NCI-H187 (cell line): ENCODE results near the gene FOXR2.

Experiments used
- DNase-seq, 2 experiments: peaks; one replicate each; lab custom pipeline; 2025; lab: John Stamatoyannopoulos, UW

FOXR2 gene, protein sequence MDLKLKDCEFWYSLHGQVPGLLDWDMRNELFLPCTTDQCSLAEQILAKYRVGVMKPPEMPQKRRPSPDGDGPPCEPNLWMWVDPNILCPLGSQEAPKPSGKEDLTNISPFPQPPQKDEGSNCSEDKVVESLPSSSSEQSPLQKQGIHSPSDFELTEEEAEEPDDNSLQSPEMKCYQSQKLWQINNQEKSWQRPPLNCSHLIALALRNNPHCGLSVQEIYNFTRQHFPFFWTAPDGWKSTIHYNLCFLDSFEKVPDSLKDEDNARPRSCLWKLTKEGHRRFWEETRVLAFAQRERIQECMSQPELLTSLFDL

GRCh38 chrX:55623100-55623499 is at the start of gene FOXR2:
TSS of gene FOXR2 (plus strand) at chrX:55623400. CDS start at chrX:55623712, 312 bp downstream.
- DNase-seq, result no peak

GRCh38 chrX:55579115-55579514 is 44.1 kb upstream of the FOXR2 start:
- no peak for DNase-seq

GRCh38 chrX:55582447-55582846 is 40.8 kb upstream of the FOXR2 start:
- no peak for DNase-seq

- DNase-seq, result no peak
Observed at GRCh38 chrX:55593296-55593695, 29.9 kb upstream of the FOXR2 start.

GRCh38 chrX:55593756-55594257 is 29.4 kb upstream of the FOXR2 start:
- DNase-seq, result no peak

DNA sequence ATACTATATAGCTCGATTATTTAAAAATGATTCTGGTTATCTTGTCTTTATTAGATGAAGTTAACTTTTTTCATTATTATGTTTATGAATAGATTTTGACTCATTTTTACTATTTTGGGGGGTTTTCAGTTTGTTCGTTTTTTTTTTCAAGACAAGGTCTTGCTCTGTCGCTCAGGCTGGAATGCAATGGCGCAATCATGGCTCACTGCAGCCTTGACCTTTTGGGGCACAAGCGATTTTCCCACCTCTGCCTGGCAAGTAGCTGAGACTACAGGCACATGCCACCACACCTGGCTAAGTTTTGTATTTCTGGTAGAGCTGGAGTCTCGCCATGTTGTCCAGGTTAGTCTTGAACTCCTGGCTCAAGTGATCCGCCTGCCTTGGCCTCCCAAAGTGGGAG is 24.9 kb upstream of the FOXR2 start:
- no peak for DNase-seq

DNA sequence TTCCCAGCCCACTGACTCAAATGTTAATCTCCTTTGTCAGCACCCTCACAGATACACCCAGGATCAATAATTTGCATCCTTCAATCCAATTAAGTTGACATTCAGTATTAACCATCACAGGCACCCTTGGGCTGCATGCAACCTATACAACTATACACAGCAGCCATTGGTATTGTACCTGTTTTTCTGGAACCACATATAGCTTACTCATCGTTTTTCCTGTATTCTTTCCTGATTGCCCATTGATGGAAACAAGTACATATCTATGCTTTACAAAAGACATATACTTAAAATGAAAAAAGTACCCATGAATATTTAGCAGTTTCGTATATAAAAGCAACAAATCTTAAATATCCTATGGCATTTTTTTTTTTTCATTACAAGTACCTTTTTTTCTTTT is 3.7 kb upstream of the FOXR2 start:
- DNase-seq, result no peak

GRCh38 chrX:55624403-55624802 is 1.2 kb downstream of the FOXR2 start:
- DNase-seq, result no peak

- DNase-seq, result no peak
Observed at GRCh38 chrX:55636109-55636508, 12.9 kb downstream of the FOXR2 start.

DNA sequence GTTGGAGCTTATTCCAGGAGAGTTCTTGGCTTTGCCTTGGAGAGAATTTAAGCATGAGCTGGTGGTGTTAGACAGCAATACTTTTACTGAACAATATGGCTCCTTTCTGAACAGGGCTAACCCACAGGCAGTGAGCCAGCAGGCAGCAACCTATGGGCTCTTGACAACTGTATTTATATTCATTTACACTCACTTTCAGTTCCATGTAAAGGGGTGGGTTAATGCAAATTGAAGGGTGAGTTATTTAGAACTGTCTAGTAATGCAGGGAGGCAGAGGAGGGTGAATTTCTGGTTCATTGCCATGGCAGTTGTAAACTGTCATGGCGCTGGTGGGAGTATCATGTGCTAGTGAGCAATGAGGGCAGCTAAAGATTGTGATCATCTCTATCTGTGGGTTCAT is 15.7 kb downstream of the FOXR2 start:
- no peak for DNase-seq

DNA sequence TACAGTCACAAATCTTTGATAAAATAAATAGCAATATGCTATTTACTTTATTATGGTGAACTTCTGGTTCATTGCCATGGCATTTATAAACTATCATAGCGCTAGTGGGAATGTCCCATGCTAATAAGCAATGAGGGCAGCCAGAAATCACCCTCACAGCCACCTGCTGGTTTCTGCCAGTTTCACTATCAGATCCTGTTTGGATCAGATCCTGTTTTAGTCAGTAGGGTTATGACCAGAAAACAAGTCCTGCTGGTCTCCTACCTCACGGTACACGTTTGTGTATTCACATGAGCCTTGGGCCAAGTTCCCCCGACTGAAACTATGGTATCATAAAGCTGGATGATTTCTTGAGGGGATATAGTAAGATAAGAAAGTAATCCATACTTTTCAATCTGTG is 17.7 kb downstream of the FOXR2 start:
- no peak for DNase-seq

DNA sequence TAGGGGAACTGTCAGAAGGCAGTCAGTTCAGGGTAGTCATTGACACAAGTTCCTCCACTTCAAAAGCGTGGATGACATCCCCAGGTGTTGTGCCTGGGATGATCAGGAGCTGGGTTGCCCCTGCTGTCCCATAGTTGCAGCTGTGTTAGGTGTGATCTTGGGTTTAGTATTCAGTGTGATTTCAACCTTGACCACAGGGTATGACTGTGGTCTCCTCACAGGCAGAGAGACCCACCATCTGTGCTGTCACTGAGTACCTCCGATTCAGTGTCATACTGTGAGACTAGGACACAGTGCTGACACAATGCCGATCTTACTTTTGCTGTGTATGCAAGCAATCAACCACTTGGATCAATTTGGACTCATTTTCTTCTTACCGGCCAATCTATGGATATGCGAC is 25.2 kb downstream of the FOXR2 start:
- no peak for DNase-seq

DNA sequence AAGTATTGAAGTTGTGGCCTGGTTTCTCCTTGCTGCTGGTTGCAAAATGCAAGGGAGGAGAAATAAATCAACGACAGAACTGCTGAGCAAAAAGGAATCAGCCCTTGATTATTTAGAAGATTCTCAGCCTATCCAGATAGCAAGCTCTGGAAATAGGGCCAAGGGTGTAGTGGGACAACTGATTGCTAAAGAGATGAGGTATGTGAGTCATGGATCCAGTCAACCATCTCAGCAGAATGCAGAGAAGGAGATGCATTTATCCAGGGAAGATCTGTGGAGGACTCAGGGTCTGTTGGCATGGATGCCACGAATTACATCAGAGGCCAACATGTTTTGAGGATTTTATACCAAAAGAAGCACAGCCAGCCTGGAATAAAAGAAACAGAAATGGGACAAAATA is 36.7 kb downstream of the FOXR2 start:
- DNase-seq, result no peak

DNA sequence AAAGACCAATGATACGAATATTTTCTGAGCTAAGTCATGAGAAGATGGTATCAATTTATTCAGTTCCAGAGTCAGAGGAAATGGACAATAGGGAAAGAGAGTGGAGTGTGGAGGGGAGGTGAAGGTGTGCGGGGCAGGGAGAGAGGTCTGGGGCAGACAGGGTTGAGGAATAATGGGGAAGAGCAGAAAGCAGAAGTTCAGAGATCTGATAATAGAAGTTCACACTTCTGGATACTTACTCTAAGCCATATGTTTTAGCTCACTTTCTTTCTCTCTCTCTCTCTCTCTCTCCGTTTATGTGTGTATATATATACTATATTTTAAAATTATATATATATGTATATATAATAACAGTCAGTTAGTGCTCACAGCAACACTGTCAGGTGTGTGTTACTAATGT is 40.4 kb downstream of the FOXR2 start:
- DNase-seq, result no peak

- no peak for DNase-seq
Observed at GRCh38 chrX:55668084-55668483, 44.9 kb downstream of the FOXR2 start.
